H54 (cell line): ENCODE measurements around the gene TEX38.
"Not testable (repeated sequence)": the region's sequence is repeated elsewhere in the genome, so short reads cannot be mapped to it uniquely, and the experiment has no call there.

ENCODE experiments used
- DNase-seq: peaks from one replicate; pipeline ENCODE4 v3.0.0; 2011; ENCODE audit warnings: low spot score, mixed read lengths; ENCODE audit not compliant: insufficient read length
- FAIRE-seq: peaks from 3 replicates; lab custom pipeline; 2011; peaks lifted over from hg19 to GRCh38; lab: Jason Lieb, UNC
- POLR2A ChIP-seq: IDR thresholded peaks from 2 replicates; pipeline ENCODE4 v1.6.1; 2011; ENCODE audit warnings: low read depth, mild to moderate bottlenecking, low read length

Gene TEX38

DNA sequence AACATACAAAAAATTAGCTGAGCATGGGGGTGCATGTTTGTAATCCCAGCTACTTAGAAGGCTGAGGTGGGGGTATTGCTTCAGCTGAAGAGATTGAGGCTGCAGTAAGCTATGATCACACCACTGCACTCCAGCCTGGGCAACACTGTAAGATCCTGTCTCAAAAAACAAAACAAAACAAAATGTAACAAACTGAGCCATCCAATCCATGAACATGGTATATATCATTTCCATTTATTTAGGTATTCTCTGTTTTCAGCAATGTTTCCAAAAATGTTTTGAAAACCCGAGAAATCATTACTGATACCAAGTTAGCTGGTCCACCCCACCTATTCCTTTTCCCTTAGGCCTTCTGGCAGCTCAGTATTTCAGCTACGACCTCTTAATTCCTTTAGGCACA lies 21.9 kb upstream of the TEX38 start:
- no peak for FAIRE-seq
- TF ChIP-seq POLR2A: no peak
- DNase-seq: no peak

DNA sequence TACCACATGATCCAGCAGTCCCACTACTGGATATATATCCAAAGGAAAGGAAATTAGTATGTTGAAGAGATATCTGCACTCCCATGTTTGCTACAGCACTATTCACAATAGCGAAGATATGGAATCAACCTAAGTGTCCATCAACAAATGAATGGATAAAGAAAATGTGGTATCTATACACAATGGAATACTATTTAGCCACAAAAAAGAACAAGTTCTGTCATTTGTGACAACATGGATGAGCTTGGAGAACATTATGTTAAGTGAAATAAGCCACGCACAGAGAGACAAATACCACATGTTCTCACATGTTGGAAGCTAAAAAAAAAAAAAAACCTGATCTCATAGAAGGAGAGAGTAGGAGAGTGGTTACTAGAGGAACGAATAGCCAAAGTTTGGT lies 21.2 kb upstream of the TEX38 start:
- no peak for TF ChIP-seq POLR2A
- FAIRE-seq: peak; percentile 69
- DNase-seq: no peak

DNA sequence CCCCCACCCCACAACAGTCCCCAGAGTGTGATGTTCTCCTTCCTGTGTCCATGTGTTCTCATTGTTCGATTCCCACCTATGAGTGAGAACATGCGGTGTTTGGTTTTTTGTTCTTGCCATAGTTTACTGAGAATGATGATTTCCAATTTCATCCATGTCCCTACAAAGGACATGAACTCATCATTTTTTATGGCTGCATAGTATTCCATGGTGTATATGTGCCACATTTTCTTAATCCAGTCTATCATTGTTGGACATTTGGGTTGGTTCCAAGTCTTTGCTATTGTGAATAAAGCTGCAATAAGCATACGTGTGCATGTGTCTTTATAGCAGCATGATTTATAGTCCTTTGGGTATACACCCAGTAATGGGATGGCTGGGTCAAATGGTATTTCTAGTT lies 20.5 kb upstream of the TEX38 start:
- FAIRE-seq: not testable (repeated sequence)

DNA sequence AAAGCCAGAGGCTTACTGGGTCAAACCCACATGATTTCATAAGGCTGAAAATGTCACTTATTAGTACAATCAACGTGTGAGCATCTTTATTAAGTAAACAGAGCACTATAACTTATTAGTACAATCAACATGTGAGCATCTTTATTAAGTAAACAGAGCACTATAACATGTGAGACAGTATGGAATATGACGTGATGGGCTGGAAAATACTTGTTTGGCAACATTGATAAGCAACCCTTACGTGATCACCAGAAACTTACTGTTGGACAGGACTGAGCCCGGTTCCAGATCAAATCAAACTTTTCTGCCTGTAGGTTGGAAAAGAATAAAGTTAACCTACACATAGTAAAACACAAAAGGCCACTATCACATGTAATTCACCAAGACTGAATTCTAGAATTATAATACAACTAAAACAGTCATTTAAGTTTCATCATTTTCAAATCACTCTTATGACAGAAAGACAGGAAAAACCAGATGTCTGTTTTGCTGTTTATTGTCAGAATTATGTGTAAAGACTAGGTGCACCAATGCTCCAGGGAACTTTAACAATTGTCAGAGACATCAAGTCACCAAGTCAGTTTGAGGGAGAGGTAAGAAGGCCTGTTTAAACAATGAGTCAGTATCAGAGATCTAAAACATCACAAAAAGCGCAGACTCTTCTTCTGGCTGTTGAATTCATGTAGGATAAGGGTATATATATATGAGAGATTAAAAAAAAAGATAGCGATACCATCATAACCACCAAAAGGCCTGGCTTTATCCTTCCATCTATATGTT lies 19.1 kb upstream of the TEX38 start:
- no peak for TF ChIP-seq POLR2A
- DNase-seq (no peak), FAIRE-seq (no peak)

More for the DNA sequence above, 20.5 kb upstream of the TEX38 start:
- DNase-seq: not testable (repeated sequence)

DNA sequence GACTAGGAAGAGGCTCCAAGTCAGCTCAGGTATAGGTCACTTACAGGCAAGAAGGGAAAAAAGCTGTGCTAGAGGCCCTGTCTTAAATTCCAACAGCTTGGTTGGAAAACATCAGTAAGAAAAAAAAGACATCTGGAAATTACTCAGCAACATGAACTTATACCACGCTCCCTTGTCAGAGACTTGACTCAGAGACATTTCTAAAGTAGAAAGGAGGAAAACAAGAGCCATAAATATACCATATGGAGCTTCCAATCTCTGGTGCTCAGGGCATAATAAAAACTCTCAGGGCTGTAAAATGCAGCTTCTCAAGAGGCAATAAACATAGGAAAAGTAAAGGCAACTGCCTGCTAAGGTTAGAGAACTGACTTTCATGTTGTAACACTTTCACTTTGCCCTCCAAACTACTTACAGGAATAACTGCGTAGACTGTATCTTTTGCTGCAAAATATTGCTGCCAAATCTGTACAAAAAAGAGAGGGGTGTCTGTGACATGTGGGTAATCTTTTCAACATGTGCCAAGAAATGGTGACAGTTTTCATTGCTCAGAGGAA lies 18.2 kb upstream of the TEX38 start:
- no peak for DNase-seq
- TF ChIP-seq POLR2A: no peak
- peak; percentile 81 for FAIRE-seq

DNA sequence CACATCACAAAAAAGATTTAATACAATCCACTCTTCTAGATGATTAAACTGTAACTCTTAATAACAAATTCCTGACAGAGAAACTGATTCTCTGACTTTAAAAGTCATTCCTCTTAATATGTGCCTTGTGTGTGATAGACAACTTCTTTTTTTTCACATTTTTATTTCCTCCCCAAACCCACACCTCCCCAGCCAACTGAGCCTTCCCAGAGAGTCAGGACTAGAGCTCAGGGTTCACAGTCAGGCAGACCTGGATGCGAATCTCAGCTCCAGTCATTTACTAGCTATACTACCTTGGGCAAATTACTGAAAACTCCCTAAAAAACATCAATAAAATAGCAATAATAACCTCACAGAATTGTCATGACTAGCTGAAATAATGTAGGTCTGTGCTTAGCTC lies 17.6 kb upstream of the TEX38 start:
- TF ChIP-seq POLR2A: no peak

DNA sequence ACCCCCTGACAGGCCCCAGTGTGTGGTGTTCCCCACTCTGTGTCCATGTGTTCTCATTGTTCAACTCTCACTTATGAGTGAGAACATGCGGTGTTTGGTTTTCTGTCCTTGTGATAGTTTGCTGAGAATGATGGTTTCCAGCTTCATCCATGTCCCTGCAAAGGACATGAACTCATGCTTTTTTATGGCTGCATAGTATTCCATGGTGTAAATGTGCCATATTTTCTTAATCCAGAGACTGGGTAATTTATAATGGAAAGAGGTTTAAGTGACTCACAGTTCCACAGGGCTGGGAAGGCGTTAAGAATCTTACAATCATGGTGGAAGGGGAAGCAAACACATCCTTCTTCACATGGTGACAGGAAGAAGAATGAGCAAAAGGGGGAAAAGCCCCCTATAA lies 17.0 kb upstream of the TEX38 start:
- not testable (repeated sequence) for DNase-seq, FAIRE-seq

More for the DNA sequence above, 17.6 kb upstream of the TEX38 start:
- DNase-seq: no peak
- FAIRE-seq: no peak

DNA sequence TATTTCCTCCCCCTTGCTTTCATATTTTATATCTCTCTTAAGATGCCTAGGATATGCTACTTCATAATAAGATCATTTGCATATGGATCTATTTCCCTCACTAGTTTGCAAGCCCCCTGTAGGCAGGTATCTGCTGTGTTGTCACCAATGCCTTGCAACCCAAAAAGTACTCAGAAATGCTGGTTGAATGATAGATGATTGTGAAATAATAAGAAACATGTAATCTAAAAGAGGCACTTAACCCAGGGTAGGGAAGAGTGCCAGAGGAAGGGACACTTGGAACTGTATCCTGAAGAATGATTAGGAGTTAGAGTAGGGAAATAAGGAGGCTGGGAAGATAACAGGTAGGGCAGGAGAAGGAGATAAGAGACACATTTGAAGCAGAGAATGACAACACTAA lies 15.8 kb upstream of the TEX38 start:
- DNase-seq (no peak), FAIRE-seq (no peak)
- TF ChIP-seq POLR2A: no peak

DNA sequence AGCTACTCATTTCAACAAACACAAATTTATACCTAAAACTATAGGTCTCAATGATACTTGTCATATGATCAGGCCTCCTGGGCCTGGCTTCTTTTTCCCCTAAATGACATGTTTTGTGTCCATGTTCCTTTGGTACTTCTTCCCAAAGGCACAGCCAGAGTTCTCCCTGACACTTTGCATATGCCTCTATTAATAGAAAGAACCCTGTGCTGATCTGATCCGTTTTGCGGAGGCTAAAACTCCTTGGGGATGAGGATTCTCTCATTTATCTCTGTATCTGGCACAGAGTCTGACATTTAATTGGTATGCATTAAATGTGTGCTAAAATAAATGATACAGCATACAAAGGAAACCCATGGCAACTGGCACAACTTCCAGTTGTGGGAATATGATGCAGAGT lies 15.0 kb upstream of the TEX38 start:
- no peak for TF ChIP-seq POLR2A
- FAIRE-seq: no peak
- DNase-seq: no peak

DNA sequence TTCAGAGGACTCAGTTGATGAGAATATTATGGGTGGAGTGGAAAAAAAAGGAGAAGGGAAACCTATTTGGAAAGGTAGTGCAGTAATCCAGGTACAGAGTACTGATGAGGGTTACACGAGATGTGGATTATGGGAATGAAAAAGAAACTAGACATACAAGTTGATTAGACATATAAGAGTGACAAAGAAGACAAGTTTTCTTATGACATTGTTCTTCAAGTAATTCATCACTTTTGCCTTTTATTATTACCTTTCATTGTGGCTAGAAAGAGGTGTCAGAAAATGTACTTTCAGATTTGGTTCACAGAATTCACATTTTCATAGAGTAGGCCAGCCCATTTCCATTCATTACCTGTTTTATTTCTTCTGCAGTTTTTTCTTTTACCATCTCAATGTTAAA lies 13.9 kb upstream of the TEX38 start:
- TF ChIP-seq POLR2A: no peak
- FAIRE-seq: no peak
- no peak for DNase-seq

DNA sequence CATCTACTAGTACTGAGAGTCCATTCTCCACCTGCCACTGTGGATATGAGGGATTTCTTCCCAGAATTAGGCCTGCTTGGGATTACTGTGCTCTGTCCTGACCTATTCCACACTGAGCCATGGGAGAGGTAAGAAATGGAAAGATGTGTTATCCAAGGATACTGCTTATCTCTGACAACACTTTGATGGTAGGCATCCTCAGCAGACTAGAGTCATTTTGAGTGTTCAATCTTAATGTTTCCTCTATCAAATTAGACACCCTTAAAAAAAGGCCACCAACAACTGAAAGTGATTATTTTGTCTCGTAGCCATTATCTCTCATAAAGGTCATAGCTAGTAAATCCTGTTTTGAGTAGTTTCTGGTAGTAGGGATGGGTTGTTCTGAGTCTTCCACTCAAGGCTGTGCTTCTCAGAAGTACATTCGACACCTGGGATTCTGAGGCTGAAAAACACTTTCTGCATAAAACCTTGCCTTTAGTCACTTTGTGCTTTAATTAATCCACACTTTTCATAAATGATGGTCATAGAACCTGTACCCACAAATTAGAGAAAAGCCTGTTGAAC lies 12.3 kb upstream of the TEX38 start:
- no peak for TF ChIP-seq POLR2A
- DNase-seq: no peak
- FAIRE-seq: peak; percentile 60

DNA sequence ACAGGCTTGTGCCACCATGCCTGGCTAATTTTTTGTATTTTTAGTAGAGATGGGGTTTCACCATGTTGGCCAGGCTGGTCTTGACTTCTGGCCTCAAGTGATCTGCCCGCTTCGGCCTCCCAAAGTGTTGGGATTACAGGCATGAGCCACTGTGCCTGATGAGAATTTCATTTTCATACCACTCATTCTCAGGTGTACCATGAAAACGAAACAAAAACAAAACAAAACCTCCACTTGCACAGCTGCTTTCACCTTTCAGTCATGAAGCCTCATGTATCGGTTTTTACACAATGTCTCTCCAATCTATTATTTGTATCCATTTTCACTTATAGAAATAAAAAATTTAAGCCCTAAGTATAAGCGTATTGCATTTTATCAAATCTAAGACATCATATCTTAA lies 11.5 kb upstream of the TEX38 start:
- not testable (repeated sequence) for DNase-seq, FAIRE-seq

DNA sequence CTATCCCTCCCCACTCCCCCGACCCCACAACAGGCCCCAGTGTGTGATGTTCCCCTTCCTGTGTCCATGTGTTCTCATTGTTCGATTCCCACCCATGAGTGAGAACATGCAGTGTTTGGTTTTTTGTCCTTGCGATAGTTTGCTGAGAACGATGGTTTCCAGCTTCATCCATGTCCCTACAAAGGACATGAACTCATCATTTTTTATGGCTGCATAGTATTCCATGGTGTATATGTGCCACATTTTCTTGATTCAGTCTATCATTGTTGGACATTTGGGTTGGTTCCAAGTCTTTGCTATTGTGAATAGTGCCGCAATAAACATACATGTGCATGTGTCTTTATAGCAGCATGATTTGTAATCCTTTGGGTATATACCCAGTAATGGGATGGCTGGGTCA lies 8.7 kb upstream of the TEX38 start:
- DNase-seq, FAIRE-seq: not testable (repeated sequence)

DNA sequence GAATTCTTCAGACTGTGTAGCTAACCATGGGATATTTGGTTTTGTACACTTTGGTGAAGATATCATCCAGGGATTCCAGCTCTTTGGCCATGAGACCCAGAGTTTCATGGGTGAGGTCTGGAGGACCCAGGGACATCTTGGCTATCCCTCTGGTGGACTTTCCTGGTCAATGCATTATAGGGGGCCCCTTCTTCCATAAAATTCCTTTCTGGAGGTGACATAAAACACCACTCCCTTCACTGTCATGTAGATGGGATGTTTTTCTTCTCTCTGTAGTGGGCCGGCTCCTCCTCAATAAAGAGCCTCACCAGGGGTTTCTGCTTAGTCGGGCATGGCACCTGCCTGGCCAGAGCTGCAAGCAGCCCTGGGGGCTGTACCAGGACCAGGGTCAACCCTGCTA lies 5.7 kb upstream of the TEX38 start:
- FAIRE-seq (no peak), DNase-seq (no peak)
- no peak for TF ChIP-seq POLR2A
